HG02870 (cell line): ENCODE data around the gene PDLIM3.

Experiments
- ATAC-seq: cut with Tn5 transposase; IDR thresholded peaks from one replicate; pipeline ENCODE4 v1.9.1; 2021; ENCODE audit warnings: mild to moderate bottlenecking, moderate library complexity; ENCODE audit not compliant: unreplicated experiment

Gene PDLIM3

DNA sequence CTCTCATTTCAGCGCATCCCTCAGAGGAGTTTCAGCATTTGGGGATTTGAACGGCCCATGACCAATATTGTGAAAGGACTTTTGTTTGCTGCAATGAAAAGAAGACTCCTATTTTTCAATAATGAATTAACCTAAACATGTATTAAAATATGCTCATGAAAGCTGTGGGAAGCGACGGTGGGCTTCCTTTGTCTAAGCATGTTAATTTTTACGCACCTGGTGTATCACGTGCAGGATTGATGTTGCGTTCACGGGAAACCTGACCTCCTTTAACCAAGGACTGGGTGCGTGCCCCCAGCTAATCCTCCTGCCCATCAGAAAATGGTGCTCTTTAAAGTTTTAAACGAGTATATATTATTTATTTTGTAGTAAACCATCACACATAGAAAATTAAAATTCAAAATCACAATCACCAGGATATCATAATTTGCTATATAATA, 63.2 kb downstream of the PDLIM3 start:
- peak; percentile 10 for ATAC-seq

DNA sequence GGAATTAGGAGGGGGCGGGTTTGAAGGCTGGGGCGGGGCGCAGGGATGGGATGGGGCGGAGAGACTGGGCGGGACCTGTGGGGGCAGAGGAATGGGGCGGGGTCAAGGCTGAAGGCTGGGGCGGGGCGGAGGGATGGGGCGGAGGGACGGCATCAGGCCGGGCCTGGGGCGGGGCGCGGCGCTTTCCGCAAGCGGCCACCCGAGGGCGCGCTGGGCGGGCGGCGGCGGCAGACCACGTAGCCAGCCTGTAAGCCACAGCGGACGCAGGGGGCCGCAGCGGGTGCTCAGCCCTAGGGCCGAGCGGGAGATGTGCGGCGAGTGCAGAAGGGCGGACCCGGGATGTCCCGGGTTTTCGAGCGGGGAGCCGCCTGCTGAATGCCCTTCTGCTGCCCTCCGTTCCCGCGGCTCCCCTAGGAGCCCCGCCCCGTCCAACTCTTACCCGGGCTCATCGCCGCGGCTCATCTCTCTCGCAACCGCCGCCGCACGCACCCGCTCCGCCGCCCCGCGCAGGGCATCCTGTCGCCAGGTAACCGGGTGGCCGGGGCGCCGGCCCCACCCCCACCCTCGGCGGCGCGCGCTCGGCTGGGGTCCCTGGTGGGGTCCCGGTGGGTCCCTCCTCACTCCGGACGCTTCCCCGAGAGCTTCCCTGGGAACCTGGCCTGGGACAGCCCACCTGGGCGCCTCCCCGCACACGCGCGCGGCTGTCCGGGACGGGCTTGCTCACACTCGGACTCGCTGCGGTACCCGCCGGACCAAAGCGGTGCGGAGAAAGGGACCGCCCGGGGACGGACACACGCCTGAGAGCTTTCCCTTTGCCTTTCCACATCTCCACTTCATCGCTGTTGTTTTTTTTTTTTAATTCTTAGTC, 63.8 kb downstream of the PDLIM3 start, which contains the start of gene CCDC110:
Gene CCDC110 (minus strand): TSS at position 499 of the 868 bp plus-strand sequence. CDS start 50 bp downstream, at position 449.
- ATAC-seq, result peak; percentile 77

DNA sequence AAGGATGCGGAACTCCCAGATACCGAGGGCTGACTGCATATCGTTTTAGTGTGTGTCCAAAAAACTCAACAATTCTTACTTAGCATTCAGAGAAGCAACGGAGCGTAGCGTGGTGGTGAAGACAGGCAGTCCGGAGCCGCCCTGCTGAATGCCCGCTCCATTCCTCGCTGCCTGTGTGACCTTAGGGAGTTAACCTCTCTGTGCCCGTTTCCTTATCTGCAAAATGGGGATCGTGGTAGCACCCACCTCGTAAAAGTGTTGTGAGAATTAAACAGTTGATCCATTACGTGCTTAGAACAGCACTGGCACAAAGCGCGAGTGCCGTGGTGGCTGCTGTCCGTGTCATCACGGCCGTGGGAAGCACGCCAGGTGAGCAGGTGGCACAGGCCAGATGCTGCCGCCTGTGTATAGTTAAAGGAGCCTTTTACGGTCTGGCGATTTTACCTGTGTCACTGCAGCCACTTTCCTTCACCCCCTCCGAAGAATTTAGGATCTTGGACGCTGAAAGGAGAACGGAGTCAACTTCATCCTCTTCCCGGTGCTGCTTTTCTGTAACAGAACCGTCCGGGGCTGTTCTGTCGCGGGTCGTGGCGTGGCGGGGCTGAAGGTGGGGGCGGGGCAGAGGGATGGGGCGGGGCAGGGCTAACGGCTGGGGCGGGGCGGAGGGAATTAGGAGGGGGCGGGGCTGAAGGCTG, 64.7 kb downstream of the PDLIM3 start:
- ATAC-seq, result no peak

DNA sequence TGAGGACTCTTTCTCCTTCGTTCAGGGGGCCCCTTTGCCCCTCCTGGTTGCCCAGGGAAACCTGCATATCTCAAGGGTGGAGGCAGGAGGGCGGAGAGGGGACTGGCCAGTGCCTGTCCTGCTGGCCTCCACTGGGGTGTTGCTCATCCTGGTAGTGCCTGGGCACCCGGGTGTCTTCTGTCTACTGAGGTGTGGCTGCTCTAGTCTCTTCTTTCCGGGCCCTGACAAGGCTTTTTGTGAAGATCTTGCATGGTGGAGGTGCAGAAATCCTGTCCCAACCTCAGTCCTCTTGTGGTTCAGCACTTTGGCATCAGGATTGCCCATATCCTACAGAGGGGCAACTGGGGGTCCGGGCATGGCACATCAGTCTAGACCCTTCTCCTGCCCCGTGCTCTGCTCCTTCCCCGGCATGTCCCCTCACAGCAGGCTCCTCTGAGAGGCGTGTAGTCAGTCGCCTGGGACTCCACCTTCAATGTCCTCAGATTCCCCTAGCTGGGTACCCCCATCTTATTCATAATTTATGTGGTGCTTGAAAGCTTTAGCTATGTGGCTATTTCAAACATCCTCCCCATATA, 65.6 kb downstream of the PDLIM3 start:
- no peak for ATAC-seq

DNA sequence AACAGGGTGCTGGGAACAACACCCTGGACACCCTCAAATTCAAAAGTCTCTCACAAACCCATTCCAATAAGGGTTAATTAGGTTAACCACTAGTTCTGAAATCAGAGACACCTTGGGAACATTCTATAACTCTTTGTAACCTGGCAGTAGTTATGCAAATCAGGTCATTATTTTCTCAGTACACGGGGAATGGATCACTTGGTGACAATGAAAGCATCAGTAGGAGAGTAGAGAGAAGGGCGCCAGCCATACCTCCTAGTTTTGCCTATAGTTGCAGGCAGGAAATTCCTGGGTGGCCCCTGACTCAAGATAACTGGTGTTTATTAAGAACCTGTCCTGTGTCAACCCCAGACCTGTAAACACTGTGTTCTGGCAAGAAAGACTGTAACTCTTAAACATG, 66.3 kb downstream of the PDLIM3 start:
- no peak for ATAC-seq

DNA sequence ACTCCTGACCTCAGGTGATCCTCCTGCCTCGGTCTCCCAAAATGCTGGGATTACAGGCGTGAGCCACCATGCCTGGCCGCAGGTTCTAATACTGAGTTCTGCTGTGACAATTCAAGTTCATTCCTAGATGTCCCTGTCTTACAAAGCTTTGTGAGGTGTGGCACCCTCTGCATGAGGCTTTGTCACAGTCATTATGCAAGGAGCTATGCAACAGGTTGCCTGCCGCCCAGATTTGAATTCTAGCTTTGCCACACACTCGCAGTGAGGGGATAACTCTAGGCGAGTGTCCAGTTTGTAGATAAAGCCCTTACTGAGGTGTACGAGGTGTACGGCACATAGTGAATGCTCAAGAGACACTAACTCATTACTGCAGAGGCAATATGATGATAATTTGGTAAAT, 67.3 kb downstream of the PDLIM3 start:
- no peak for ATAC-seq

DNA sequence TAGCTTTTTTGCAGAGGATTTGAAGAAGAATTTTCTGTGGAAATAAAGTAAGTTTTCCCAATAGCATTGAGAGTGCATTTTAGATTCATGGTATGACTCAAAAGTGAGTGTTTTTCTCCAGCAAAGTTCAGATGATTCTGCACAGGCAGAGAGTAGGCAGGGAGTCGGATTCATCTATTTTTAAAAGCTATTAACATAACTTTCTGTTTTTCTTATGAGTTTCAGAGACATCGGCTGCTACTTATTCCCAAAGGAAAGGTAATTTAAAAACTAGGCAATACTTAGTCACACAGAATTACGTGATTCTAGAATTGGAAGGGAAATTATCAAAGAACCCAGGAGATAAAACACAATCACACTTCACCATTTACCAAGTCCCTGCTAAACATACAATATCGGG, 68.2 kb downstream of the PDLIM3 start:
- ATAC-seq, result no peak

DNA sequence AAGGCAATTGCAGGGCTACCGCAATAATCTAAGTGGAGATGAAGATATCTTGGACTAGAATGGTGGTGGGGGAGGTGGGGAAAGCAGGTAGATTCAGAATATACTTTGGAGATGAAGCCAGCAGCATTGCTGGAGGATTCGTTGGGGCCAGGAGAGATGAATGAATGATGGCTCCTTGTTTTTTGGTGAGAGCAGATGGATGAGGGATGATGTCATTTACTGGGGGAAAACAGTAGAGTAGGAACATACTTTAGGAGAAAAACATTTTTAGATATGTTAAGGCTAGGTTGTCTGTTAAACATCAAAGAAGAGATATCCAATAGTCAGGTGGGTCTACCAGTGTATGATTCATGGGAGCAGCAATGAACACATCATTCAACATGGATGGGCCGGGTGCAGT, 69.6 kb downstream of the PDLIM3 start:
- ATAC-seq, result no peak

DNA sequence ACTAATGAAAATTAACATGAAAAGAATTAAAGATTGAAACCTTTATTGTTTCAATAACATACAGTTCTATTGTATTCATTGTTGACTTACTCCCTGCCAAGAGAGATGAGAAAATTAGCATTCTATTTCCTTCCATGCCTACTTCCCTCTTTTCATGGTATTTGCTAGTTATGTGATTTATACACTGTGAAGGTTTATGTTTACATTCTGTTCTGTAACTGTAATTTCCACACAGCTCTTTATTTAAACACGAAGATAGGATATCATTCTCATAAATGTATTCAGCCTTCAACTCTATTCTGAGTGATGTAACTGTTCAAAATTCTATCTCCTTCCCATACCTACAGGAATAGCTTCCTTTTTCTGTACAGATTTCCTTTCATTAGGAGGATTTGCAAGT, 70.4 kb downstream of the PDLIM3 start:
- no peak for ATAC-seq

DNA sequence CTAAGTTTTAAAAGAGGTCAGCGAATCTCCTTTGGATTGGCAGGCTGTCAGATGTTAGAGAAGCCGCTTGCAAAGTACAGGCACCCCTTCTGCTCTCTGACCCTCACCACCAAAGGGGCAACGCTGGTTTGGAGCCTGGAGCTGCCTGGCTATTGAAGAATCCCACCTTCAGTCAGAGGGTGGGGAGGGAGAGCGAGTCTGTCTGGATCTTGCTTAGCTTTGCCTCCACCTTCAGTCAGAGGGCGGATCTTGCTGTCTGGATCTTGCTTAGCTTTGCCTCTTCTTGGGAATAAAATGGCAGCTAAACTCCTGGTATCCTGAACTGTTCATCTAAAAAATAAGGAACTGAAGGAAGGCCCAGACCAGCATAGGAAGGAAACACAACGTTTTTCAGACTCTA, 71.1 kb downstream of the PDLIM3 start:
- no peak for ATAC-seq

DNA sequence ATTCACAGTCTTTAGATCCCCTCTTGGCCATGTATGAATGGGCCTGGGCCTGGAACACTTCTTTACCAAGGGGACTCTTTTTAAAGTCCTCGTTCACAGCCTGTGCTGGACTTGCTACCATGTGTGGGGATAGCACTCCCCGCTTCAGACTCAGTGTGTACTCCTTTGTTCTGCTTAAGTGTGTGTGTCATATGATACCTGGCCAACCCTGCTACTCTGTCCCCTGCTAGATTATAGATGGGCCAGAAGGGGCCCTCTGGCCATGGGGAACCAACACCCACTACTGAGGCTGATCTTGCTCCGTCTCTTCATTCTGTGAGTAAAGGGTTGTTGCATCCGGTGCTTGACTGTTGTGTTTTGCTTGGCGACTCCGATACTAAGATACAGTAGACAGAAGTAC, 71.8 kb downstream of the PDLIM3 start:
- ATAC-seq, result no peak

DNA sequence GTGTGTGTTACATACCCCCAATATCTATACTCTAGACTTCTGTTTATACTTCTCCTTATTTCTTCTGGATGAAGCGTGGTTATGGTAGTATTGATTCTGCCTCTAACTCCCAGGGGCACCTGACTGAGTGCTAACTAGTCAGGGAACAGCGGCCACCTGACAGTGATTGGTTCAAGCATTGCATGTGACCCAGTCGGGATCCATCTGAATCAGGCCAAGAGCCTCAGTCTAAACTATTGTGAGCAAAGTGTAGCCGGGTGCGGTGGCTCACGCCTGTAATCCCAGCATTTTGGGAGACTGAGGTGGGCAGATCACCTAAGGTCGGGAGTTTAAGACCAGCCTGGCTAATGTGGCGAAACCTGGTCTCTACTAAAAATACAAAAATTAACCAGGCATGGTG, 73.7 kb downstream of the PDLIM3 start:
- ATAC-seq, result no peak

DNA sequence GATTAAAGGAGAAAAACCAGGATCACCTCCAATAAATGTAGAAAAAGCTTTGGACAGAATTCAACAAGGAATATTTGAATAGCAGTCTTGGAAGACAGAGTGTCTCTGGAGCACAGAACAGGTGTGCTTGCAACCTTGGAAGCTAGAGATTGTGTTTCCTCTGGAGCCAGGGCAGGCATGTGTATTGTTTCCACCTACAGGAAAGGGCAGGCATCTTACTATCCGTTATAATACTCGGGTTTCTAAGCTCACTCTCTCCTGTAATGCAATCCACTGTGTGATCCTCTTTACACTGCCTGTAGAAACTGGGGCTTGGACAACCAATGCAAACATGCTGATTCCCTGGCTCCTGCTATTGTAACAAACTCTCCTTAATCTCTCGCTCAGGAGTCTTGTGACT, 78.2 kb downstream of the PDLIM3 start:
- ATAC-seq, result no peak

DNA sequence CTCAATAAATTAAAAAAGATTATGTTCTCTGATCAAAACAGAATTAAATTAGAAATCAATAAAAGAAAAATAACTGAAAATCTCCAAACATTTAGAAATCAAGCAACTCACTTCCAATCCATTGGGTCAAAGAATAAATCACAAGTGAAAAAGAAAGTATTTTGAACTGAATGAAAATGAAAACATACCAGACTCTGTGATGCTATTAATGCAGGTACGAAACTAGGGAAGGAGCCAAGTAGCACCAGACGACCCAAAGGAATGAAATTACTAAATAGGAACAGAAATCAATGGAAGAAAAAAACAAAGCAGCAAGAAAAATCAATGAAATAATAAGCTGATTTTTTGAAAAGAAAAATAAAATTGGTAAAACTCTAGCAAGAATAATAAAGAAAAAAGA, 79.2 kb downstream of the PDLIM3 start:
- no peak for ATAC-seq
